ENCODE data around the gene POP7.

POP7 gene

DNA sequence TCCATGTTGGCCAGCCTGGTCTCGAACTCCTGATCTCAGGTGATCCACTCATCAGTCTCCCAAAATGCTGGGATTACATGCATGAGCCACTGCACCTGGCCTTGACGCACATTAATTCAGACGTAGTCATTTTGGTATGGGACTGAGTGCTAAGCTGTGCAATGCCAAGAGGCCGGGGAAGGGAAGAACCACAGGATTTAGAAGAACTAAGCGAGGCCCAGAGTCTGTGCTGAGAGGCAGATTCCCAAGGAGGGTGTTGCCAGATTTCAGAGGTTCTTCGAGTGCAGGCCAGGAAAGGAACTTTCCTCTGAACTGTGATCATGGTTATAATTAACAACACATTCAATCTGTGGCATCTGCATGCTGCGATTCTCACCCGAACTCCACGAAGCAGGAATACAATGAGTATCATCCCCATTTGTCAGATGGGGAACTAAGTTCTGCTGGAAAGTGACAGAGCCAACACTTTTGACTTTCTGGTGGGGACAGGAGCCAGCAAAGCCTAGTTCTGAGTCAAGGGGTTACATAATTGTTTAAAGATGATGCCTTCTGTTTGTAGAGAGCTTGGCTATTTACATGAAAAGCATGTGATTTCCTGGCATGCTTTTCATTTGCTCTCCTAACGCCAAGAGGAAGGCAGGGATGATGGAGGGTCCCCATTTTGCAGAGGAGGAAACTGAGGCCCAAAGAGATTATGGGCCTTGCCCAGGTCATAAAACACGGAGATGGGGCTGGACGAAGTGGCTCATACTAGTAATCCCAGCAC, 21.3 kb downstream of the POP7 start:
- no peak for DNase-seq

DNA sequence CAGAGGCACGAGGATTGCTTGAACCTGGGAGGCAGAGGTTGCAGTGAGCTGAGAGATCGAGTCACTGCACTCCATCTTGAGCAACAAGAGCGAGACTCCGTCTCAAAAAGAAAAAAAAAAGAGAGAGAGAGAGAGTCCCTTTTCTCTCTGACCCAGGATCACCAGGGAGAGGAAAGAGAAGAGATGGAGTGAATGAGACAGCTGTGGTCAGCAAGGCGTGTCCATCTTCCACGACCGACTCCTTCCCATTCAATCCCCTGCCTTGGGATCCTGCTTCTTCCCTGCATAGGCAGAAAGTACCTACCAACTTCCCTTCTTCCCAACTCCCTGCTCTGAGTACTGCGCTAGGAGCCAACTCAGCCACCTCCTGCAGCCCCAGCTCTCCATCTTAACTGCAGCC, 22.3 kb downstream of the POP7 start:
- no peak for DNase-seq

DNA sequence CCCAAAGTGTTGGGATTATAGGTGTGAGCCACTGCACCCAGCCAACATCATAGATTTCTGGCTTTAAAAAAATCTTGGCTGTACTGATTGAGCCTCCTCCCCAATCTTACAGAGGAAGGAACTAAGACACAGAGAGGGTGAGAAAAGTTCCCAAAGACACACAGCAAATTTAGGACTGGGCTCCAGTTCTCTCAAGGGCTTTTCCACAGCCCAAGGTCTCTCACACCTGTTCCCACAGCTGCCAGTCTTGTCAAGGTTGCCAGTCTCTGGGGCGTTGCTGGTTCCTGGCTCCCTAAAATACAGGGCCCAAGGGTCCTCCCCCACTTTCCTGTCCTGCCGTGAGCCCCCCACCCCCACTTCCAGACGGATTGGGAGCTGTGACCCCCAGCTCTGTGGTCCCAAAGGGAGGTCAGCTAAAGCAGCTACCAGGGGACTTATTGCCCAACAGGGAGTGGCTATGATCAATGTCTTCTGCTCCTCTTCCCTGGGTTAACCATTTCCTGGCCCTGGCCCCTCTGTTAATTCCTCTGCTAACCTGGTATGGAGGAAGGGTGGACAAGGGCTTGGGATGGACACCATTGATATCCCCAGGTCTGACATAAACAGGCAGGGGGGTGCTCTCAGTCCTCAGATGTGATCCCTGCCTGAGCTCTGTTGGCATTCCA, 24.3 kb downstream of the POP7 start:
- DNase-seq, result no peak

DNA sequence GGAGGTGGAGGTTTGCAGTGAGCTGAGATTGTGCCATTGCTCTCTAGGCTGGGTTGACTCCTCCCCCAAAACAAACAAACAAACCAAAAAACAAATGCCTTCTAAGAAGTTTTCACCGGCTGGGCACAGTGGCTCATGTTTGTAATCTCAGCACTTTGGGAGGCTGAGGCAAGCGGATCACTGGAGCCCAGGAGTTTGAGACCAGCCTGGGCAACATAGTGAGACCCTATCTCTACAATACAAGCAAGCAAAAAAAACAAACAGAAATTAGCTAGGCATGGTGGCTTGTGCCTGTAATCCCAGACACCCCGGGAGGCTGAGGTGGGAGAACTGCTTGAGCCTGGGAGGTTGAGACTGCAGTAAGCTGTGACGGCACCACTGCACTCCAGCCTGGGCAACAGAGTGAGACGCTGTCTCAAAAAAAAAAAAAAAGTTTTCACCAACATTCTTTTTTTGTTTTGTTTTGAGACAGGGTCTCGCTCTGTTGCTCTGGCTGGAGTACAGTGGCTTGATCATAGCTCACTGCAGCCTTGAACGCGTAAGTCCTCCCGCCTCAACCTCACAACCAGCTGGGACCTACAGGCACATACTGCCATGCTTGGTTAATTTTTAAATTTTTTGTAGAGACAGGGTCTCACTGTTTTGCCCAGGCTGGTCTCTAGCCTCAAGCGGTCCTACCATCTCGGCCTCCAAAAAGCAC, 26.2 kb downstream of the POP7 start:
- DNase-seq, result no peak

DNA sequence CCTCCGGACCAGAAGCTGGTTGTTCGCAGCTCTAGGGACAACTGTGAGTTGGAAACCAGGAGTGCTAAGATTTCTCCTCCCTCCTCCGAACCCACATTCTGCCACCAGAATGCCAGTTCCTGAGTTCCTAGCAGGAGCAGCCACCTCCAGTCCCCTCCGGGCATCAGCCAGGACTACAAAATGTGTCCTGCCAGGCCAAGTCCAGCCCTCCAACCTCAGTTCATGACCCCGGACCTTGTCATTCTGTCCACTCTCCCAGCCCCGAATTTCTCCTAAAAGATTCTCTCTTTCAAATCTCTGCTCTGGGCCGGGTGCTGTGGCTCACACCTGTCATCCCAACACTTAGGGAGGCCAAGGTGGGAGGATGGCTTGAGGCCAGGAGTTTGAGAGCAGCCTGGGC, 29.8 kb downstream of the POP7 start:
- DNase-seq, result no peak

DNA sequence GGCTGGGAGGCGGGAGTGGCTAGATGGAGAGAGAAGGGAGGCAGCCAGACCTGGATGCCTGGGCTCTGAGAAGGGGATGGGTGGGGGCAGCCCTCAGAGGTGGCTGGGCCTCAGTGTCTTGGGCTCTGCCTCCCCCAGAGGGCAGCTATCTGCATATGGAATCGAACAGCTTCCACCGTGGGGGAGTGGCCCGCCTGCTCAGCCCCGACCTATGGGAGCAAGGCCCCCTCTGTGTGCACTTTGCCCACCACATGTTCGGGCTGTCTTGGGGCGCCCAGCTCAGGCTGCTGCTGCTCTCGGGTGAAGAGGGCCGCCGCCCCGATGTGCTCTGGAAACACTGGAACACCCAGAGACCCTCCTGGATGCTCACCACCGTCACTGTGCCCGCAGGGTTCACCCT, 30.8 kb downstream of the POP7 start:
- DNase-seq, result no peak

DNA sequence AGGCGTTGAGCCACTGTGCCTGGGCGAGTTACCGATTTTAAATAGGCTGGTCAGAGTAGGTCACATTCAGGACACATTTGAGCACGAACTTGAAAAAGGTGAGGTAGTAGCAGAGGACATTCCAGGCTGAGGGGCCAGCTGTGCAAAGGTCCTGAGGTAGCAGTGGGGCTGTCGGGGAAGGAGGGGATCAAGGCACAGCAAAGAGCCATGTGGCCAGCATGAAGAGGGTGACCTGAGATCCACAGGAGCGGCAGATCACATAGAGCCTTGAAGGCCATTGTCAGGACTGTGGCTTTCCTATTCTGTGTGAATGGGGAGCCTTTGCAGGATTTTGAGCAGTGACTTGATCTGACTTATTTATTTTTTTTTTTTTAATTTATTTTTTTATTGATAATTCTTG, 34.0 kb downstream of the POP7 start:
- DNase-seq, result no peak

DNA sequence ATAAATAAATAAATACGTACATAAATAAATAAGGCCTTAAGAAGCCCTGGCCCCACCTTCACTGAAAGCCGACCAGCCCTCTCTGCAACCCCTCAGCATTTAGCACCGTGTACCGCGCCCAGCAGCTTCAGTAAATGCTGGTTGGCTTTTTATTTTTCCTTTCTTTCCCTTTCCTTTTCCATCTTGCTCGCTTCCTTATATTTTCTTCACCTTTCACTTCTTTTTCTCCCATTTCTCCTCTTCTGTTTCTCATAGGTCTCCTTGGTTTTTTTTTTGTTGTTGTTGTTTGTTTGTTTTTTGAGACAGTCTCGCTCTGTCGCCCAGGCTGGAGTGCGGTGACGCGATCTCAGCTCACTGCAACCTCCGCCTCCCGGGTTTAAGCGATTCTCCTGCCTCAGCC, 38.7 kb downstream of the POP7 start:
- DNase-seq, result peak; percentile 7

DNA sequence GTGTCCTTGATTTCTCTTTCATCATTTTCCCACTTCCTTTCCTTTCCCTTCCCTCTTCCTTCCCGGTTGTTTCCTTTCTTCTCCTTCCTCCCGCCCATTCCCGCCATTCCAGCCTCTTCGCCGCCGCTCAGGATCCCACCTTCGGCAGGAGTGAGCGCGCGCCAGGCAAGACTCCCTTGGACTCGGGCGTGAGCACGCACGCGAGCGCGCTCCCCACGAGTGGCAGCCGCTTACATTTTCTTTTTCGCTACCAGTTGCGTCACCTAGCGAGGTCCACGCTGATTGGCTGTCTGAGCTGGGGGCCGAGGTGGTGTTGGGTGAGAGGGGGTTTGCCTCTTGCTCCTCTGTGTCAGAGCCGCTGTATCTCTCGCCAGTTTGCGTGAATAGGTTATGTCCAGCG, 39.3 kb downstream of the POP7 start:
- DNase-seq, result peak; percentile 84

DNA sequence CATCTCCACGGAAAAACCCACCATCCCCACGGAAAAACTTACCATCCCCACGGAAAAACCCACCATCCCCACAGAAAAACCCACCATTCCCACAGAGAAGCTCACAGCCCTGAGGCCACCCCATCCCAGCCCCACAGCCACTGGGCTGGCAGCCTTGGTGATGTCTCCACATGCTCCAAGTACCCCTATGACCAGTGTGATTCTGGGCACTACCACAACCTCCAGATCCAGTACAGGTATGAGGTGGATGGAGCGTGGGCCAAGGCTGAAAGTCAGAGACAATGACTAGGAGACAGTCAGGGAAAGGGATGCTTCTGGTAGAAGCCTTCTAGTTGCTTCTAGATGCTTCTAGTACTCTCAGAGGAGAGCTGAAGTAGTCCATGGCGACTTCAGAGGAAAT, 47.1 kb downstream of the POP7 start:
- no peak for DNase-seq

DNA sequence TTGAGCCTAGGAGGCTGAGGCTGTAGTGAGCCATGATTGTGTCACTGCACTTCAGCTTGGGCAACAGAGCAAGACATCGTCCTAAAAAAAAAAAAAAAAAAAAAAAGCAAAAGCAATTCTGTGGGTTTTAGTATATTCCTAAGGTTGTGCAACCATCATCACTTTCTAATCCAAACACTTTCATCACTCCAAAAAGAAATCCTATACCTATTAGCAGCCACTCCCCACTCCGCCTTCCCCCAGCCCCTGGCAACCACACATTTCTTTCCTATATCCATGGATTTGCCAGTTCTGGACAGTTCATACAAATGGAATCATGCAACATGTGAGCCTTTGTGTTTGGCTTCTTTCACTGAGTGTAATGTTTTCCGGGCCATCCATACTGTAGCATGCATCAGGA, 47.8 kb downstream of the POP7 start:
- DNase-seq, result no peak

Measured in NCI-H2029 (cell line).